ENCODE results near the gene FBXO11. TPM values are rescaled to one million over a fixed set of nuclear protein-coding genes. Genes with fewer than 3 reads are reported as not detected.

FBXO11 gene
- total RNA-seq, 1 donor from 2014 or later = 40.3 TPM

- H3K36me3 ChIP-seq (ENCODE audit: control insufficient read depth, insufficient read depth, low read length) = no peaks in the 10 kb centered on the region
- H3K4me3 ChIP-seq (ENCODE audit: low read depth, low read length) = no peak overlapping the region
- no peak for TF ChIP-seq CTCF (IDR thresholded peaks at IDR 0.05; ENCODE audit: insufficient read depth, low read length, poor library complexity, severe bottlenecking)
- H3K27me3 ChIP-seq (ENCODE audit: control insufficient read depth, insufficient read depth, low read length) = no peaks in the 10 kb centered on the region
- DNase-seq (ENCODE audit: low read depth) = no peak
These were observed 14.0 kb downstream of the FBXO11 start for GRCh38 chr2:47892338-47892730.

- no peak for DNase-seq (ENCODE audit: low read depth)
- Histone ChIP-seq H3K4me3 (ENCODE audit: low read depth, low read length) (no peak overlapping the region), H3K36me3 (ENCODE audit: control insufficient read depth, insufficient read depth, low read length) (no peaks in the 10 kb centered on the region), H3K27me3 (ENCODE audit: control insufficient read depth, insufficient read depth, low read length) (no peaks in the 10 kb centered on the region)
- TF ChIP-seq CTCF (IDR thresholded peaks at IDR 0.05; ENCODE audit: insufficient read depth, low read length, poor library complexity, severe bottlenecking) = no peak
These were observed 14.6 kb downstream of the FBXO11 start for GRCh38 chr2:47891369-47892337.

- Histone ChIP-seq H3K36me3 (ENCODE audit: control insufficient read depth, insufficient read depth, low read length) (no peaks in the 10 kb centered on the region), H3K4me3 (ENCODE audit: low read depth, low read length) (no peak overlapping the region), H3K27me3 (ENCODE audit: control insufficient read depth, insufficient read depth, low read length) (no peaks in the 10 kb centered on the region)
- DNase-seq (ENCODE audit: low read depth) = no peak
- no peak for TF ChIP-seq CTCF (IDR thresholded peaks at IDR 0.05; ENCODE audit: insufficient read depth, low read length, poor library complexity, severe bottlenecking)
These were observed 15.5 kb downstream of the FBXO11 start for GRCh38 chr2:47890711-47891368.

GRCh38 chr2:47888581-47889280, 17.6 kb downstream of the FBXO11 start:
- H3K27me3 ChIP-seq (ENCODE audit: control insufficient read depth, insufficient read depth, low read length) = no peaks in the 10 kb centered on the region
- H3K4me3 ChIP-seq (ENCODE audit: low read depth, low read length) = no peak overlapping the region
- TF ChIP-seq CTCF (IDR thresholded peaks at IDR 0.05; ENCODE audit: insufficient read depth, low read length, poor library complexity, severe bottlenecking) = no peak
- no peak for DNase-seq (ENCODE audit: low read depth)
- no peaks in the 10 kb centered on the region for H3K36me3 ChIP-seq (ENCODE audit: control insufficient read depth, insufficient read depth, low read length)

GRCh38 chr2:47876912-47877311, 29.4 kb downstream of the FBXO11 start:
- no peaks in the 10 kb centered on the region for H3K36me3 ChIP-seq (ENCODE audit: control insufficient read depth, insufficient read depth, low read length)
- no peak for DNase-seq (ENCODE audit: low read depth)
- no peak overlapping the region for H3K4me3 ChIP-seq (ENCODE audit: low read depth, low read length)
- no peak for TF ChIP-seq CTCF (IDR thresholded peaks at IDR 0.05; ENCODE audit: insufficient read depth, low read length, poor library complexity, severe bottlenecking)
- H3K27me3 ChIP-seq (ENCODE audit: control insufficient read depth, insufficient read depth, low read length) = no peaks in the 10 kb centered on the region

All from kidney epithelial cell (primary cell).